HG02571 (cell line): ENCODE results near the gene BCLAF1.
"Not testable (repeated sequence)": the region's sequence is repeated elsewhere in the genome, so short reads cannot be mapped to it uniquely, and the experiment has no call there.

ENCODE experiments used
- ATAC-seq: cut with Tn5 transposase; IDR thresholded peaks from one replicate; pipeline ENCODE4 v1.9.1; 2021; ENCODE audit warnings: mild to moderate bottlenecking, moderate library complexity; ENCODE audit not compliant: unreplicated experiment

The BCLAF1 gene

GRCh38 chr6:136312975-136313374 lies 23.3 kb upstream of the BCLAF1 start:
- no peak for ATAC-seq

GRCh38 chr6:136309729-136310311 lies 20.2 kb upstream of the BCLAF1 start:
- no peak for ATAC-seq

- ATAC-seq, result no peak
These were observed 19.5 kb upstream of the BCLAF1 start for GRCh38 chr6:136309171-136309570.

- ATAC-seq, result not testable (repeated sequence)
These were observed 18.8 kb upstream of the BCLAF1 start for GRCh38 chr6:136308469-136308868.

GRCh38 chr6:136307351-136307750 lies 17.7 kb upstream of the BCLAF1 start:
- no peak for ATAC-seq

- ATAC-seq, result no peak
These were observed 16.8 kb upstream of the BCLAF1 start for GRCh38 chr6:136306466-136306865.

GRCh38 chr6:136304410-136304809 lies 14.8 kb upstream of the BCLAF1 start:
- ATAC-seq, result no peak

- ATAC-seq, result no peak
These were observed 13.9 kb upstream of the BCLAF1 start for GRCh38 chr6:136303516-136303915.

- ATAC-seq, result no peak
These were observed 5.0 kb upstream of the BCLAF1 start for GRCh38 chr6:136294621-136295020.

- ATAC-seq, result no peak
These were observed 864 bp upstream of the BCLAF1 start for GRCh38 chr6:136290410-136291010.

- peak; percentile 43 for ATAC-seq
These were observed 393 bp downstream of the BCLAF1 start for GRCh38 chr6:136289327-136289578.

GRCh38 chr6:136288566-136289326 lies 900 bp downstream of the BCLAF1 start:
- ATAC-seq, result peak; percentile 33

- ATAC-seq, result no peak
These were observed 4.7 kb downstream of the BCLAF1 start for GRCh38 chr6:136284909-136285308.

- ATAC-seq, result no peak
These were observed 6.7 kb downstream of the BCLAF1 start for GRCh38 chr6:136282906-136283305.

GRCh38 chr6:136280032-136280609 lies 9.5 kb downstream of the BCLAF1 start:
- no peak for ATAC-seq

GRCh38 chr6:136274062-136274461 lies 15.6 kb downstream of the BCLAF1 start:
- ATAC-seq, result no peak

GRCh38 chr6:136265101-136265500 lies 24.5 kb downstream of the BCLAF1 start:
- no peak for ATAC-seq

- no peak for ATAC-seq
These were observed 26.7 kb downstream of the BCLAF1 start for GRCh38 chr6:136262940-136263339.

- no peak for ATAC-seq
These were observed 34.7 kb downstream of the BCLAF1 start for GRCh38 chr6:136254851-136255466.

GRCh38 chr6:136253734-136254133 lies 35.9 kb downstream of the BCLAF1 start:
- ATAC-seq, result no peak

GRCh38 chr6:136252441-136252840 lies 37.2 kb downstream of the BCLAF1 start:
- no peak for ATAC-seq

- no peak for ATAC-seq
These were observed 38.3 kb downstream of the BCLAF1 start for GRCh38 chr6:136251394-136251793.
